Uterus (tissue), 4 donors: ENCODE measurements around the gene RBBP8. TPM values are rescaled to one million over a fixed set of nuclear protein-coding genes. Genes with fewer than 3 reads are reported as not detected.
A peak's percentile ranks its signal among the peaks of the same experiment; 100 is the strongest.

Experiments used
- DNase-seq, 2 donors: peaks; one replicate each; pipeline ENCODE4 v3.0.0-alpha.2; 2019 to 2020
- H3K27ac ChIP-seq, 2 donors: fragments of 200-600 bp; sonication (generic); 1 replicate in 1 of 2; 2 replicates in 1 of 2; pipeline ENCODE4 v1.5.1; 2016 to 2018
- H3K27me3 ChIP-seq, 2 donors: fragments of 200-600 bp; sonication (generic); one replicate each; pipeline ENCODE4 v1.5.1; 2018 to 2019; ENCODE audit warnings: control low read depth in 1 of 2
- H3K36me3 ChIP-seq, 2 donors: fragments of 200-600 bp; sonication (generic); one replicate each; pipeline ENCODE4 v1.5.1; 2019; ENCODE audit warnings: control low read depth in 1 of 2
- H3K4me1 ChIP-seq, 2 donors: fragments of 200-600 bp; sonication (generic); one replicate each; pipeline ENCODE4 v1.5.1; 2018 to 2019; ENCODE audit warnings: control low read depth in 1 of 2
- H3K4me3 ChIP-seq, 2 donors: fragments of 200-600 bp; sonication (generic); 1 replicate in 1 of 2; 2 replicates in 1 of 2; pipeline ENCODE4 v1.5.1; 2018 to 2019; ENCODE audit warnings: mild to moderate bottlenecking in 1 of 2
- H3K9me3 ChIP-seq, 2 donors: fragments of 200-600 bp; sonication (generic); one replicate each; pipeline ENCODE4 v1.5.1; 2019; ENCODE audit warnings: control low read depth in 1 of 2
- CTCF ChIP-seq, 4 experiments: fragments of 200-600 bp in 2 of 4; fragments of 450-650 bp in 2 of 4; sonication (generic) in 2 of 4; IDR thresholded peaks; one replicate each; pipeline ENCODE4 v1.5.1; 2016 to 2019; ENCODE audit warnings: antibody characterized with exemption in 4 of 4, mild to moderate bottlenecking in 2 of 4, moderate library complexity in 1 of 4
- POLR2A ChIP-seq, 2 donors: fragments of 450-650 bp; IDR thresholded peaks; one replicate each; pipeline ENCODE4 v1.6.1; 2016; ENCODE audit warnings: antibody characterized with exemption in 2 of 2, mild to moderate bottlenecking in 1 of 2, moderate library complexity in 1 of 2
- intact Hi-C: fragments of 100-400 bp; cut with DNase I; formaldehyde crosslinking; loops from one replicate; pipeline ENCODE4 v1.15.1; 2023; ENCODE audit warnings: low total_unique reads
- total RNA-seq, 4 donors: library from RNA; depleted of rRNA in 3 of 4; stranded (reverse); fragments of >200 nt in 3 of 4; gene quantifications; one replicate each; pipeline versions ENCODE4 v1.1.0 to v1.2.4, GENCODE V29; 2014 to 2023
- donor health status: DM: yes; HTN: yes; CAD: no.

RBBP8 gene
- total RNA-seq, 4 donors from 2014 or later = 34.8 to 43.5 (median 43.3) TPM

- no peaks in the 10 kb centered on the region for H3K4me1 ChIP-seq
- intact Hi-C loops = no loop called here
- no peaks in the 10 kb centered on the region for H3K36me3 ChIP-seq
- H3K4me3 ChIP-seq = no peak overlapping the region
- H3K27me3 ChIP-seq = no peaks in the 10 kb centered on the region
- no peak overlapping the region for H3K27ac ChIP-seq
- no peaks in the 10 kb centered on the region for H3K9me3 ChIP-seq
- TF ChIP-seq CTCF (IDR thresholded peaks at IDR 0.05) = no peak
- no peak for TF ChIP-seq POLR2A (IDR thresholded peaks at IDR 0.05)
- no peak for DNase-seq
These were observed 128.9 kb downstream of the RBBP8 start for GRCh38 chr18:23062011-23062410.

GRCh38 chr18:23063502-23063901 lies 130.4 kb downstream of the RBBP8 start:
- intact Hi-C loops = no loop called here
- H3K27me3 ChIP-seq = no peaks in the 10 kb centered on the region
- H3K4me1 ChIP-seq = no peaks in the 10 kb centered on the region
- no peak for DNase-seq
- TF ChIP-seq CTCF (IDR thresholded peaks at IDR 0.05) (no peak), POLR2A (IDR thresholded peaks at IDR 0.05) (no peak)
- no peaks in the 10 kb centered on the region for H3K9me3 ChIP-seq
- H3K36me3 ChIP-seq = no peaks in the 10 kb centered on the region
- no peak overlapping the region for H3K27ac ChIP-seq
- no peak overlapping the region for H3K4me3 ChIP-seq

DNA sequence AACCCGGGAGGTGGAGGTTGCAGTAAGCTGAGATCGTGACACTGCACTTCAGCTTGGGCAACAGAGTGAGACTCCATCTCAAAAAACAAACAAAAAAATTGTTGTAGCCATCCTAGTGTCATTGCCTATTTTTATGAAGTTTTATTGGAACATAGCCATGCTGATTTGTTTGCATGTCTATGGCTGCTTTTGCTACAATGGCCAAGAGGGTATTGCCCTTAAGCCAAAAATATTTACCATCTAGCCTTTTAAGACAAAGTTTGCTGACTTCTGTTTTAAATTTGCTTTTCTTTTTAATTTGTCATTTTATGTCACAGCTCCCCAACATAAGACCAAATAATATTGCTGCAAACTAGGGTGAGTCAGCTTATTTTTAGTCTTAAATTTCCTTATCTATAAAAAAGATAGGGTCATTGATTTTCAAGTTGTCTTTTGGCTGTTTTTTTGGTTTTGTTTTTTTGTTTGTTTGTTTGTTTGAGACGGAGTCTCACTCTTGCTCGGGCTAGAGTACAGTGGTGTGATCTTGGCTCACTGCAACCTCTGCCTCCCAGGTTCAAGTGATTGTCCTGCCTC lies 132.2 kb downstream of the RBBP8 start:
- TF ChIP-seq CTCF (IDR thresholded peaks at IDR 0.05) (no peak), POLR2A (IDR thresholded peaks at IDR 0.05) (no peak)
- H3K27ac ChIP-seq = no peak overlapping the region
- no peak for DNase-seq
- H3K4me3 ChIP-seq = no peak overlapping the region
- H3K9me3 ChIP-seq = no peaks in the 10 kb centered on the region
- no peaks in the 10 kb centered on the region for H3K36me3 ChIP-seq
- intact Hi-C loops = no loop called here
- H3K27me3 ChIP-seq = no peaks in the 10 kb centered on the region
- H3K4me1 ChIP-seq = no peaks in the 10 kb centered on the region

- intact Hi-C loops = no loop called here
- DNase-seq = no peak
- Histone ChIP-seq H3K4me3 (no peak overlapping the region), H3K9me3 (no peaks in the 10 kb centered on the region), H3K27ac (peak overlapping the region in 1 of 2 donors; percentile 4), H3K4me1 (no peaks in the 10 kb centered on the region), H3K36me3 (no peaks in the 10 kb centered on the region), H3K27me3 (no peaks in the 10 kb centered on the region)
- TF ChIP-seq CTCF (IDR thresholded peaks at IDR 0.05) = no peak
- TF ChIP-seq POLR2A (IDR thresholded peaks at IDR 0.05) = no peak
These were observed 132.9 kb downstream of the RBBP8 start for GRCh38 chr18:23066060-23066459.

- no peak for TF ChIP-seq CTCF (IDR thresholded peaks at IDR 0.05)
- TF ChIP-seq POLR2A (IDR thresholded peaks at IDR 0.05) = no peak
- Histone ChIP-seq H3K27me3 (no peaks in the 10 kb centered on the region), H3K4me3 (no peak overlapping the region), H3K4me1 (no peaks in the 10 kb centered on the region), H3K27ac (peak overlapping the region in 1 of 2 donors; percentile 4), H3K9me3 (no peaks in the 10 kb centered on the region), H3K36me3 (no peaks in the 10 kb centered on the region)
- no peak for DNase-seq
- intact Hi-C loops = no loop called here
These were observed 133.4 kb downstream of the RBBP8 start for GRCh38 chr18:23066504-23067039.
